Ascending aorta (tissue), 2 donors: ENCODE data around the gene PLK2. TPM values are rescaled to one million over a fixed set of nuclear protein-coding genes. Genes with fewer than 3 reads are reported as not detected.

Source experiments
- DNase-seq, 2 donors: peaks; one replicate each; pipeline ENCODE4 v3.0.0-alpha.2; 2019; ENCODE audit warnings: low spot score in 2 of 2
- H3K27ac ChIP-seq, 2 donors: fragments of 200-600 bp; sonication (generic); one replicate each; pipeline ENCODE4 v1.5.1; 2016 to 2017; ENCODE audit warnings: mild to moderate bottlenecking in 1 of 2
- H3K27me3 ChIP-seq: fragments of 200-600 bp; sonication (generic); one replicate; pipeline ENCODE4 v1.5.1; 2017
- H3K36me3 ChIP-seq, 2 donors: fragments of 200-600 bp; sonication (generic); one replicate each; pipeline ENCODE4 v1.5.1; 2016
- H3K4me1 ChIP-seq, 2 donors: fragments of 200-600 bp; sonication (generic); one replicate each; pipeline ENCODE4 v1.5.1; 2016 to 2017; ENCODE audit warnings: mild to moderate bottlenecking in 1 of 2
- H3K4me3 ChIP-seq, 2 donors: fragments of 200-600 bp; sonication (generic); one replicate each; pipeline ENCODE4 v1.5.1; 2016 to 2017; ENCODE audit warnings: mild to moderate bottlenecking in 1 of 2
- H3K9me3 ChIP-seq, 2 donors: fragments of 200-600 bp; sonication (generic); one replicate each; pipeline ENCODE4 v1.5.1; 2016
- intact Hi-C: fragments of 100-400 bp; cut with DNase I; formaldehyde crosslinking; loops from one replicate; pipeline ENCODE4 v1.15.1; 2023
- total RNA-seq: library from RNA; depleted of rRNA; stranded (reverse); fragments of >200 nt; gene quantifications from one replicate; pipeline ENCODE4 v1.1.0, GENCODE V29; 2016
- TF ChIP-seq, protein P1 (sequence below), 3 experiments: fragments of 200-600 bp in 2 of 3; fragments of 450-650 bp in 1 of 3; sonication (generic) in 2 of 3; IDR thresholded peaks; one replicate each; pipeline ENCODE4 v1.5.1; 2016 to 2019; ENCODE audit warnings: antibody characterized with exemption in 3 of 3, mild to moderate bottlenecking in 1 of 3, moderate library complexity in 1 of 3

Gene PLK2
- total RNA-seq, 1 donor from 2014 or later, result 69.1 TPM

DNA sequence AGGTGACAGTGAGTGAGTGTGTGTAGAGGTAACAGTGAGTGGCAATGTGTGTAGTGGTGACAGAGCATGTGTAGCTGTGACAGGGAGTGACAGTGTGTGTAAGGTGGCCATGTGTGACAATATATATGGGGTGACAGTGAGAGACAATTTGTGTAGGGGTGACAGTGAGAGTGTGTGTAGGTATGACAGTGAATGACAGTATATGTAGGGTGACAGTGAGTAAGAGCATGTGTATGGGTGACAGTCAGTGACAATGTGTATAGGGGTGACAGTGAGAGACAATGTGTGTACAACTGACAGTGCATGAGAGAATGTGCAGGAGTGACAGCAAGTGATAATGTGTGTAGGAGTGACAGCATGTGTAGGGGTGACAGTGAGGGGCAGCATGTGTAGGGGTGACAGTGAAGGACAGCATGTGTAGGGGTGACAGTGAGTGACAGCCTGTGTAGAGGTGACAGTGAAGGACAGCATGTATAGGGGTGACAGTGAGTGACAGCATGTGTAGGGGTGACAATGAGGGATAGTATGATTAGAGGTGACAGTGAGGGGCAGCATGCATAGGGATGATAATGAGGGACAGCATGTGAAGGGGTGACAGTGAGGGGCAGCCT is 21.3 kb upstream of the PLK2 start:
- DNase-seq, result no peak
- Histone ChIP-seq H3K27ac (no peak overlapping the region), H3K27me3 (peaks cover 3% of the 10 kb centered on the region), H3K36me3 (no peaks in the 10 kb centered on the region), H3K4me1 (no peaks in the 10 kb centered on the region), H3K9me3 (no peaks in the 10 kb centered on the region), H3K4me3 (no peak overlapping the region)
- TF ChIP-seq, protein P1, sequence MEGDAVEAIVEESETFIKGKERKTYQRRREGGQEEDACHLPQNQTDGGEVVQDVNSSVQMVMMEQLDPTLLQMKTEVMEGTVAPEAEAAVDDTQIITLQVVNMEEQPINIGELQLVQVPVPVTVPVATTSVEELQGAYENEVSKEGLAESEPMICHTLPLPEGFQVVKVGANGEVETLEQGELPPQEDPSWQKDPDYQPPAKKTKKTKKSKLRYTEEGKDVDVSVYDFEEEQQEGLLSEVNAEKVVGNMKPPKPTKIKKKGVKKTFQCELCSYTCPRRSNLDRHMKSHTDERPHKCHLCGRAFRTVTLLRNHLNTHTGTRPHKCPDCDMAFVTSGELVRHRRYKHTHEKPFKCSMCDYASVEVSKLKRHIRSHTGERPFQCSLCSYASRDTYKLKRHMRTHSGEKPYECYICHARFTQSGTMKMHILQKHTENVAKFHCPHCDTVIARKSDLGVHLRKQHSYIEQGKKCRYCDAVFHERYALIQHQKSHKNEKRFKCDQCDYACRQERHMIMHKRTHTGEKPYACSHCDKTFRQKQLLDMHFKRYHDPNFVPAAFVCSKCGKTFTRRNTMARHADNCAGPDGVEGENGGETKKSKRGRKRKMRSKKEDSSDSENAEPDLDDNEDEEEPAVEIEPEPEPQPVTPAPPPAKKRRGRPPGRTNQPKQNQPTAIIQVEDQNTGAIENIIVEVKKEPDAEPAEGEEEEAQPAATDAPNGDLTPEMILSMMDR (IDR thresholded peaks at IDR 0.05), result no peak
- intact Hi-C loops, result no loop called here

DNA sequence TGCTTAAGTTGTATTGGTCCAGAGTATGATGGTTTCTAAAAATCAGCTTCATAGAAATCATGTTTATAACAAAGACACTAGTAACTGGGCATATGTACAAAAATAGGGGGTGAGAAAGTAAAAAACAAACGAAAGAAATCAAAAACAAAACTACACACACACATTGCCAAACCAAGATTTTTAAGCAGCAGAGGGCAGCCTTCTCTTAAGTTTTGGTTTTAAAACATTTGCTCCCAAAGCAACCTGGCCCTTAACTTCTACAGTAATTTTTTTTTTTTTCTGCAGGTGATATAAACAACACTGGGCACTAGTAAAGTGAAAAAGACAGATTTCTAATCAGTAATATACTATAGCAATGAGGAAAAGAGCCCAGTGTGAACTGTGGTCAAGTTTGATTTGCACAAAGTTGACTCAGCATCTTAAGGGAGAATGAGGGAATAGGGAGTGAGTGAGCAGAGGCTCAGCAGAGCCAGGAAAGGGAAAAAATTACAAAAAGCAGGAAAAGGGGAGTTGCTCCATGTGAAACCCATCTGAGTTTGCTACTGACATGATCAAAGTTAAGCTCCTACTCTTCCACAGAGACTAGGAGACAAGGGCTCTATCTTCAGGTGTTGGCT is 18.0 kb upstream of the PLK2 start:
- no peak overlapping the region for H3K27ac ChIP-seq
- no peaks in the 10 kb centered on the region for H3K4me1 ChIP-seq
- H3K36me3 ChIP-seq, result no peaks in the 10 kb centered on the region
- no peaks in the 10 kb centered on the region for H3K9me3 ChIP-seq
- no peak for DNase-seq
- peaks cover 3% of the 10 kb centered on the region for H3K27me3 ChIP-seq
- intact Hi-C loops, result no loop called here
- TF ChIP-seq, protein P1 (IDR thresholded peaks at IDR 0.05), result no peak
- H3K4me3 ChIP-seq, result no peak overlapping the region

DNA sequence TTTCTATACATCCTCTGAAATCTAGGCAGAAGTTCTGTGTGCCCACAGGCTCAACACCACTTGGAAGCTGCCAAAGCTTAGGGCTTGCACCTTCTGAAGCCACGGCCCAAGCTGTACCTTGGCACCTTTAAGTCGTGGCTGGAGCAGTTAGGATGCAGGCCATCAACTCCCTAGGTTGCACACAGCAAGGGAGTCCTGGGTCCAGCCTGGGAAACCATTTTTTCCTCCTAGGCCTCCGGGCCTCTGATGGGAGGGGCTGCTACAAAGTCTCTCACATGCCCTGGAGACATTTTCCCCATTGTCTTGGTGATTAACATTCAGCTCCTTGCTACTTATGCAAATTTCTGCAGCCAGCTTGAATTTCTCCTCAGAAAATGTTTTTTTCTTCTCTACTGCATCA is 15.5 kb upstream of the PLK2 start:
- H3K4me3 ChIP-seq, result no peak overlapping the region
- TF ChIP-seq, protein P1 (IDR thresholded peaks at IDR 0.05), result no peak
- H3K27me3 ChIP-seq, result peaks cover 3% of the 10 kb centered on the region
- no peaks in the 10 kb centered on the region for H3K36me3 ChIP-seq
- H3K9me3 ChIP-seq, result no peaks in the 10 kb centered on the region
- no peak overlapping the region for H3K27ac ChIP-seq
- H3K4me1 ChIP-seq, result no peaks in the 10 kb centered on the region
- intact Hi-C loops, result no loop called here
- DNase-seq, result no peak

DNA sequence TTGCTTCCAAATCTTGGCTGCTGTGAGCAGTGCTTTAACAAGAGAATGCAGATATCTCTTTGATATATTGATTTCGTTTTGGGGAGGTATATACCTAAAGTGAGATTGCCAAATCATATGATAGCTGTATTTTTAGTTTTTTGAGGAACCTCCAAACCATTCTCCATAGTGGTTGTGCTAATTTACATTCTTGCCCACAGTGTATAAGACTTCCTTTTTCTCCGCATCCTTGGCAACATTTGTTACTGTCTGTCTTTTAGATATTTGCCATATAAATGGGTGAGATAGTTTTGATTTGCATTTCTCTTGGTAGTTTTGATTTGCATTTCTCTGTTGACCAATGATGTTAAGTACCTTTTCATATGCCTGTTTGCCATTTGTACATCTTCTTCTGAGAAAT is 10.0 kb upstream of the PLK2 start:
- no peak for DNase-seq
- no peaks in the 10 kb centered on the region for H3K4me1 ChIP-seq
- TF ChIP-seq, protein P1 (IDR thresholded peaks at IDR 0.05), result no peak
- no peaks in the 10 kb centered on the region for H3K27me3 ChIP-seq
- intact Hi-C loops, result loop anchor here (10.0 kb wide), 2 partner anchors 1065 to 1515 kb away; partner anchors contain the start of gene MIER3
- H3K27ac ChIP-seq, result no peak overlapping the region
- no peaks in the 10 kb centered on the region for H3K36me3 ChIP-seq
- H3K9me3 ChIP-seq, result no peaks in the 10 kb centered on the region
- H3K4me3 ChIP-seq, result no peak overlapping the region

DNA sequence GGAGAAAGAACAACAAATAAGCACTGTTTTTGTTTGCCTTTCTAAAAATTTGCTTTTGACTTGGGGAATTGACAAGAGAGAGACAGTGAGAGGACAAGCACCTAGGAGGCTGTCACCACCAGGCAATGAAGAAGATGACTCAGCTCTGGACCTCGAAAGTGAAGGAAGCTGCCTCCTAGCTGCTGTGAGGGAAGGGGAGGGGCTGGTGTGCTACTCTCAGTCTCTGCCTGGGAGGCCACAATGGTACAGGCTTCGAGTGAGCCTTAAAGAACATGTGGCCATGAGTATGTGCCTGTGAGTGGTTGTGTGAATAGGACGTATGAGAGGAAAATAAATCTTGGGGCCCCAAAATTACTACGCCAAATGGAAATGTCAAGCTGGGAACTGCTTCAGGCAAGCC is 7.1 kb upstream of the PLK2 start:
- Histone ChIP-seq H3K4me1 (no peaks in the 10 kb centered on the region), H3K27ac (no peak overlapping the region), H3K9me3 (no peaks in the 10 kb centered on the region), H3K4me3 (no peak overlapping the region), H3K36me3 (no peaks in the 10 kb centered on the region), H3K27me3 (no peaks in the 10 kb centered on the region)
- intact Hi-C loops, result loop anchor here (10.0 kb wide), 2 partner anchors 1062 to 1512 kb away; partner anchors contain the start of gene MIER3
- DNase-seq, result no peak
- TF ChIP-seq, protein P1 (IDR thresholded peaks at IDR 0.05), result no peak
